Astrocyte (in vitro differentiated cells and primary cell): Measurements from ENCODE around the gene CFAP97D2.

Experiments
- EZH2 ChIP-seq: IDR thresholded peaks from 2 replicates; pipeline ENCODE4 v1.6.1; 2012; ENCODE audit warnings: mild to moderate bottlenecking, low read length, inconsistent platforms; ENCODE audit not compliant: insufficient read depth
- TF ChIP-seq, protein P1 (sequence below): IDR thresholded peaks from 2 replicates; pipeline ENCODE4 v1.5.1; 2011; ENCODE audit warnings: low read depth, mild to moderate bottlenecking, inconsistent platforms, low read length, moderate library complexity; ENCODE audit not compliant: insufficient read depth

- TF ChIP-seq, protein P1, sequence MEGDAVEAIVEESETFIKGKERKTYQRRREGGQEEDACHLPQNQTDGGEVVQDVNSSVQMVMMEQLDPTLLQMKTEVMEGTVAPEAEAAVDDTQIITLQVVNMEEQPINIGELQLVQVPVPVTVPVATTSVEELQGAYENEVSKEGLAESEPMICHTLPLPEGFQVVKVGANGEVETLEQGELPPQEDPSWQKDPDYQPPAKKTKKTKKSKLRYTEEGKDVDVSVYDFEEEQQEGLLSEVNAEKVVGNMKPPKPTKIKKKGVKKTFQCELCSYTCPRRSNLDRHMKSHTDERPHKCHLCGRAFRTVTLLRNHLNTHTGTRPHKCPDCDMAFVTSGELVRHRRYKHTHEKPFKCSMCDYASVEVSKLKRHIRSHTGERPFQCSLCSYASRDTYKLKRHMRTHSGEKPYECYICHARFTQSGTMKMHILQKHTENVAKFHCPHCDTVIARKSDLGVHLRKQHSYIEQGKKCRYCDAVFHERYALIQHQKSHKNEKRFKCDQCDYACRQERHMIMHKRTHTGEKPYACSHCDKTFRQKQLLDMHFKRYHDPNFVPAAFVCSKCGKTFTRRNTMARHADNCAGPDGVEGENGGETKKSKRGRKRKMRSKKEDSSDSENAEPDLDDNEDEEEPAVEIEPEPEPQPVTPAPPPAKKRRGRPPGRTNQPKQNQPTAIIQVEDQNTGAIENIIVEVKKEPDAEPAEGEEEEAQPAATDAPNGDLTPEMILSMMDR, result no peak
- TF ChIP-seq EZH2, result no peak
Observed at GRCh38 chr13:114219392-114219791, 40.3 kb downstream of the CFAP97D2 start.
